ENCODE measurements around the gene TSPAN18.

Gene TSPAN18

GRCh38 chr11:44904261-44905020 lies 177.7 kb downstream of the TSPAN18 start:
- TF ChIP-seq ZNF664 (tag by site-specific recombination; IDR thresholded peaks at IDR 0.05) (no peak), CTCF (tag by site-specific recombination; IDR thresholded peaks at IDR 0.05) (no peak)
- H3K27ac ChIP-seq (ENCODE audit: extremely low read depth, low read depth, low read length): no peak overlapping the region
- H3K36me3 ChIP-seq (ENCODE audit: control insufficient read depth in 2 of 2, insufficient read depth in 1 of 2, low read length in 2 of 2): no peaks in the 10 kb centered on the region
- H3K9me3 ChIP-seq (ENCODE audit: control insufficient read depth, insufficient read depth, low read depth, low read length): no peaks in the 10 kb centered on the region
- no peaks in the 10 kb centered on the region for H3K4me1 ChIP-seq (ENCODE audit: control insufficient read depth, insufficient read depth, low read length)
- CTCF ChIA-PET: interaction anchor here (1.9 kb wide), 1 partner anchor 288 kb away, joined by 4 read pairs; no protein-coding TSS in a partner anchor
- no peak overlapping the region for H3K4me3 ChIP-seq (ENCODE audit: low read depth, low read length)
- POLR2A ChIA-PET: no interaction called here

- H3K4me3 ChIP-seq (ENCODE audit: low read depth, low read length): no peak overlapping the region
- no peaks in the 10 kb centered on the region for H3K9me3 ChIP-seq (ENCODE audit: control insufficient read depth, insufficient read depth, low read depth, low read length)
- no peaks in the 10 kb centered on the region for H3K4me1 ChIP-seq (ENCODE audit: control insufficient read depth, insufficient read depth, low read length)
- POLR2A ChIA-PET: no interaction called here
- CTCF ChIA-PET: no interaction called here
- TF ChIP-seq ZNF366 (tag by site-specific recombination; conservative IDR thresholded peaks at IDR 0.05) (no peak), GLIS1 (tag by site-specific recombination; IDR thresholded peaks at IDR 0.05) (no peak), ZNF426 (tag by site-specific recombination; IDR thresholded peaks at IDR 0.05) (no peak)
- no peak overlapping the region for H3K27ac ChIP-seq (ENCODE audit: extremely low read depth, low read depth, low read length)
- H3K36me3 ChIP-seq (ENCODE audit: control insufficient read depth in 2 of 2, insufficient read depth in 1 of 2, low read length in 2 of 2): no peaks in the 10 kb centered on the region
These were observed 178.5 kb downstream of the TSPAN18 start for GRCh38 chr11:44905131-44905866.

DNA sequence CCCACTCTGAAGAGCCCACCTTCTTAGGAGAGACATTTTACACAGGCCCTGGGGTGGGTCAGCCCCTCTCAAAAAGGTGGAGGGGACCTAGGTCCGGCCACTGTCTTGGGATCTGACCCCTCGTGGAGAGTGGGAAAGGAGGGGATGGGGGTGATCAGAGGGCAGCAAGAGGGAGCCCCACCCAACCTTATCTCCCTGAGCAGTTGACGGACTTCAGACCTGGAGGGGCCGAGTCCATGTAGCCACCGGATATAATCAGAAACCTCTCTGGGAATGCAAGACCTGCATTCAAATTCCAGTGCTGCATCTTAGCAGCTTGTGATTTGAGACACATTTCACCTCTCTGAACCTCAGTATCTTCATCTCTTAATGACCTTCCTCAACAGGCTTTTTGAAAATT lies 179.9 kb downstream of the TSPAN18 start:
- ChIA-PET CTCF (interaction anchor here (0.5 to 1.7 kb wide), 6 partner anchors 12 to 286 kb away, joined by 3 to 6 read pairs (median 3); no protein-coding TSS in a partner anchor), POLR2A (no interaction called here)
- Histone ChIP-seq H3K9me3 (ENCODE audit: control insufficient read depth, insufficient read depth, low read depth, low read length) (no peaks in the 10 kb centered on the region), H3K36me3 (ENCODE audit: control insufficient read depth in 2 of 2, insufficient read depth in 1 of 2, low read length in 2 of 2) (no peaks in the 10 kb centered on the region), H3K4me3 (ENCODE audit: low read depth, low read length) (no peak overlapping the region), H3K27ac (ENCODE audit: extremely low read depth, low read depth, low read length) (no peak overlapping the region), H3K4me1 (ENCODE audit: control insufficient read depth, insufficient read depth, low read length) (no peaks in the 10 kb centered on the region)
- TF ChIP-seq ZBTB20 (tag by site-specific recombination; IDR thresholded peaks at IDR 0.05): no peak
- TF ChIP-seq SCRT2 (tag by site-specific recombination; IDR thresholded peaks at IDR 0.05): no peak

DNA sequence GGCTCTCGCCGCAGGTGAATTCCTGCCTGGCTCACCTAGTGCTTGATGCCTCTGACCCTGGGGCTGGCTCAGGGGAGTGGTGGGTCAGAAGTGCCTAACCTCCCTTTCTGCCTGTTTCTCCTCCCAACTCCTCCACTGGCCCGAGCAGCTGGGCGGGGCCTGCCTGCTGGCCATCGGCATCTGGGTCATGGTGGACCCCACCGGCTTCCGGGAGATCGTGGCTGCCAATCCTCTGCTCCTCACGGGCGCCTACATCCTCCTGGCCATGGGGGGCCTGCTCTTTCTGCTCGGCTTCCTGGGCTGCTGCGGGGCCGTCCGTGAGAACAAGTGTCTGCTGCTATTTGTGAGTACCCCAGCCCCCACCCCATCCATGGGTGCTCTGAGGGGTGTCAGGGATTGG lies 182.8 kb downstream of the TSPAN18 start:
- POLR2A ChIA-PET: no interaction called here
- CTCF ChIA-PET: interaction anchor here (1.1 to 5.8 kb wide), 4 partner anchors 15 to 297 kb away, joined by 3 to 82 read pairs (median 8); no protein-coding TSS in a partner anchor
- Histone ChIP-seq H3K9me3 (ENCODE audit: control insufficient read depth, insufficient read depth, low read depth, low read length) (no peaks in the 10 kb centered on the region), H3K27ac (ENCODE audit: extremely low read depth, low read depth, low read length) (no peak overlapping the region), H3K4me1 (ENCODE audit: control insufficient read depth, insufficient read depth, low read length) (no peaks in the 10 kb centered on the region), H3K4me3 (ENCODE audit: low read depth, low read length) (no peak overlapping the region), H3K36me3 (ENCODE audit: control insufficient read depth in 2 of 2, insufficient read depth in 1 of 2, low read length in 2 of 2) (no peaks in the 10 kb centered on the region)
- TF ChIP-seq ZFP37 (tag by site-specific recombination; IDR thresholded peaks at IDR 0.05): no peak
- TF ChIP-seq, protein P1, sequence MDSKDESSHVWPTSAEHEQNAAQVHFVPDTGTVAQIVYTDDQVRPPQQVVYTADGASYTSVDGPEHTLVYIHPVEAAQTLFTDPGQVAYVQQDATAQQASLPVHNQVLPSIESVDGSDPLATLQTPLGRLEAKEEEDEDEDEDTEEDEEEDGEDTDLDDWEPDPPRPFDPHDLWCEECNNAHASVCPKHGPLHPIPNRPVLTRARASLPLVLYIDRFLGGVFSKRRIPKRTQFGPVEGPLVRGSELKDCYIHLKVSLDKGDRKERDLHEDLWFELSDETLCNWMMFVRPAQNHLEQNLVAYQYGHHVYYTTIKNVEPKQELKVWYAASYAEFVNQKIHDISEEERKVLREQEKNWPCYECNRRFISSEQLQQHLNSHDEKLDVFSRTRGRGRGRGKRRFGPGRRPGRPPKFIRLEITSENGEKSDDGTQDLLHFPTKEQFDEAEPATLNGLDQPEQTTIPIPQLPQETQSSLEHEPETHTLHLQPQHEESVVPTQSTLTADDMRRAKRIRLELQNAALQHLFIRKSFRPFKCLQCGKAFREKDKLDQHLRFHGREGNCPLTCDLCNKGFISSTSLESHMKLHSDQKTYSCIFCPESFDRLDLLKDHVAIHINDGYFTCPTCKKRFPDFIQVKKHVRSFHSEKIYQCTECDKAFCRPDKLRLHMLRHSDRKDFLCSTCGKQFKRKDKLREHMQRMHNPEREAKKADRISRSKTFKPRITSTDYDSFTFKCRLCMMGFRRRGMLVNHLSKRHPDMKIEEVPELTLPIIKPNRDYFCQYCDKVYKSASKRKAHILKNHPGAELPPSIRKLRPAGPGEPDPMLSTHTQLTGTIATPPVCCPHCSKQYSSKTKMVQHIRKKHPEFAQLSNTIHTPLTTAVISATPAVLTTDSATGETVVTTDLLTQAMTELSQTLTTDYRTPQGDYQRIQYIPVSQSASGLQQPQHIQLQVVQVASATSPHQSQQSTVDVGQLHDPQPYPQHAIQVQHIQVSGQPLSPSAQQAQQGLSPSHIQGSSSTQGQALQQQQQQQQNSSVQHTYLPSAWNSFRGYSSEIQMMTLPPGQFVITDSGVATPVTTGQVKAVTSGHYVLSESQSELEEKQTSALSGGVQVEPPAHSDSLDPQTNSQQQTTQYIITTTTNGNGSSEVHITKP (tag by site-specific recombination; IDR thresholded peaks at IDR 0.05): no peak
- no peak for TF ChIP-seq ZNF23 (tag by site-specific recombination; IDR thresholded peaks at IDR 0.05; ENCODE audit: borderline replicate concordance)
- TF ChIP-seq PRDM2 (tag by site-specific recombination; IDR thresholded peaks at IDR 0.05; ENCODE audit: borderline replicate concordance): no peak
- no peak for TF ChIP-seq GLIS1 (tag by site-specific recombination; IDR thresholded peaks at IDR 0.05)
- no peak for TF ChIP-seq BCL11A (tag by site-specific recombination; IDR thresholded peaks at IDR 0.05; ENCODE audit: low read depth)
